ENCODE measurements around the gene TBCC. TPM values are rescaled to one million over a fixed set of nuclear protein-coding genes. Genes with fewer than 3 reads are reported as not detected.

The TBCC gene
- total and polyA plus RNA-seq, 2 of the 8 experiments (the other 6 are each of a cell fraction or from before 2014, with no cell fraction given), result 22.7 to 25.5 TPM

DNA sequence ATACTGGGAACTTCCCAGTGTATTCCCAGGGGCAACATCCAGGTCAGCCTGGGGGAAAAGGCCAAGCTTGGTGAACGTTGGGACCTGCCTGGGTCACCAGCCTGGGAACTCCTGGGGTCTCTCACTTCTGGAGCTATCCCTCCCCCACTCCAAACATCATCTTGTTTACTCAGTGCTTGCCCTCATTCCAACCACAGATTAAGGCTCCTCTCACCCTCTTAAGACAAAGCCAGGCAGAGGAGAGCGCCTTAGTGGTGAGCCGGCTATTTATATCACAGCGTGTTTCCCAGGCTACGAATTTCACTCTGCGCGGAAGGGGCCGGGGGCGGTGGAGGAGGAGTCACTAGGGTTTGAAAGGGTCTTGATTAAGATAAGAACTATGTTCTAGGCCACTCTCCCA is 35.6 kb downstream of the TBCC start (continued):
- no peak for TF ChIP-seq CHD7 (IDR thresholded peaks at IDR 0.05; ENCODE audit: insufficient replicate concordance, low read length)
- no peak for TF ChIP-seq GTF2F1 (IDR thresholded peaks at IDR 0.05; ENCODE audit: borderline replicate concordance, low read depth, low read length)
- TF ChIP-seq TAF1 (IDR thresholded peaks at IDR 0.05; ENCODE audit: low read depth, low read length), result 0 out of 2 replicates have a peak, but pooled peaks have one; percentile 45
